B cell (primary cell): ENCODE results near the gene FBXO15. TPM values are rescaled to one million over a fixed set of nuclear protein-coding genes. Genes with fewer than 3 reads are reported as not detected.

Experiments
- ATAC-seq: fragments of 200-7000 bp; cut with Tn5 transposase; one replicate; pipeline ENCODE4 v1.10.0; 2021; ENCODE audit warnings: low read depth, mild to moderate bottlenecking, moderate number of reproducible peaks, moderate library complexity
- CTCF ChIA-PET: fragments of 350-600 bp; sonication (Branson Sonifier 250); formaldehyde crosslinking; loops from one replicate; lab custom pipeline; 2021; ENCODE audit warnings: antibody characterized with exemption, inconsistent platforms; lab: Charles Lee
- POLR2A ChIA-PET: fragments of 350-600 bp; sonication (Branson Sonifier 250); formaldehyde crosslinking; loops from one replicate; lab custom pipeline; 2021; ENCODE audit warnings: antibody characterized with exemption; lab: Charles Lee
- DNase-seq: peaks from one replicate; pipeline ENCODE4 v3.0.0; 2013
- H2AFZ ChIP-seq: 2 replicates; pipeline ENCODE4 v1.6.1; 2012; ENCODE audit warnings: mild to moderate bottlenecking, low read depth, low read length; ENCODE audit not compliant: insufficient read depth, poor library complexity, severe bottlenecking
- H3K27ac ChIP-seq, 2 donors: 1 replicate in 1 of 2; 2 replicates in 1 of 2; pipeline ENCODE4 v1.5.1; 2012 to 2013; ENCODE audit warnings: low read length in 2 of 2, mild to moderate bottlenecking in 2 of 2, moderate library complexity in 1 of 2
- H3K27me3 ChIP-seq, 4 experiments: fragments of 200-600 bp in 1 of 4; sonication (generic) in 1 of 4; replicated peaks in 1 of 4; 1 replicate in 2 of 4; 2 replicates in 2 of 4; pipeline versions ENCODE4 v1.6.1 to v1.7.0; 2013 to 2016; ENCODE audit warnings: low read length in 3 of 4, mild to moderate bottlenecking in 2 of 4, mixed read lengths in 1 of 4, moderate library complexity in 1 of 4; ENCODE audit not compliant: insufficient read depth in 4 of 4, control insufficient read depth in 3 of 4; ENCODE audit errors: control extremely low read depth in 1 of 4
- H3K36me3 ChIP-seq, 2 experiments: replicated peaks in 1 of 2; 1 replicate in 1 of 2; 2 replicates in 1 of 2; pipeline versions ENCODE4 v1.6.1 to v1.7.1; 2013; ENCODE audit warnings: low read length in 1 of 2; ENCODE audit not compliant: insufficient read depth in 2 of 2, control insufficient read depth in 1 of 2; ENCODE audit errors: control extremely low read depth in 1 of 2, extremely low read depth in 1 of 2
- H3K4me1 ChIP-seq, 2 donors: fragments of 200-600 bp in 1 of 2; sonication (generic) in 1 of 2; 1 replicate in 1 of 2; 2 replicates in 1 of 2; pipeline versions ENCODE4 v1.5.1 to v1.6.1; 2013 to 2017; ENCODE audit warnings: low read length in 2 of 2; ENCODE audit not compliant: control insufficient read depth in 2 of 2, insufficient read depth in 2 of 2
- H3K4me2 ChIP-seq: replicated peaks from 2 replicates; pipeline ENCODE3; 2012; ENCODE audit warnings: mild to moderate bottlenecking, low read depth, low read length; ENCODE audit not compliant: poor library complexity, severe bottlenecking
- H3K4me3 ChIP-seq, 5 experiments: fragments of 200-600 bp in 1 of 5; sonication (generic) in 1 of 5; 1 replicate in 3 of 5; 2 replicates in 2 of 5; pipeline versions ENCODE4 v1.5.1 to v1.7.0; 2011 to 2016; ENCODE audit warnings: low read length in 4 of 5, mild to moderate bottlenecking in 4 of 5, low read depth in 2 of 5, control low read depth in 1 of 5, moderate library complexity in 1 of 5; ENCODE audit not compliant: insufficient read depth in 1 of 5; ENCODE audit errors: control extremely low read depth in 1 of 5, extremely low read depth in 1 of 5
- H3K79me2 ChIP-seq: fragments of 200-600 bp; sonication (generic); one replicate; pipeline ENCODE4 v1.6.0; 2016; ENCODE audit warnings: low read length; ENCODE audit not compliant: control insufficient read depth, insufficient read depth
- H3K9ac ChIP-seq: fragments of 200-600 bp; sonication (generic); 2 replicates; pipeline ENCODE4 v1.6.1; 2017; ENCODE audit warnings: mild to moderate bottlenecking, low read length, moderate library complexity
- H3K9me3 ChIP-seq, 3 donors: one replicate each; pipeline versions ENCODE4 v1.6.1 to v1.7.1; 2013; ENCODE audit warnings: low read length in 2 of 3; ENCODE audit not compliant: control insufficient read depth in 2 of 3, insufficient read depth in 1 of 3; ENCODE audit errors: control extremely low read depth in 1 of 3
- H4K20me1 ChIP-seq: 2 replicates; pipeline ENCODE4 v1.6.0; 2012; ENCODE audit warnings: mild to moderate bottlenecking, low read length; ENCODE audit not compliant: insufficient read depth, control insufficient read depth, poor library complexity, severe bottlenecking
- H3K27ac Mint-ChIP-seq: one replicate; pipeline ENCODE4 v1.8.0; 2021; ENCODE audit warnings: mixed read lengths
- H3K27me3 Mint-ChIP-seq: one replicate; pipeline ENCODE4 v1.8.0; 2021; ENCODE audit warnings: mixed read lengths
- H3K4me1 Mint-ChIP-seq: one replicate; pipeline ENCODE4 v1.8.0; 2021; ENCODE audit warnings: mixed read lengths
- H3K4me3 Mint-ChIP-seq: one replicate; pipeline ENCODE4 v1.8.0; 2021; ENCODE audit warnings: mixed read lengths
- H3K9me3 Mint-ChIP-seq: one replicate; pipeline ENCODE4 v1.8.0; 2022; ENCODE audit warnings: mixed read lengths; ENCODE audit not compliant: insufficient read depth
- EZH2 ChIP-seq: IDR thresholded peaks from 2 replicates; pipeline ENCODE4 v1.6.1; 2012; ENCODE audit warnings: borderline replicate concordance, low read depth, mild to moderate bottlenecking, moderate library complexity, low read length; ENCODE audit not compliant: insufficient read depth, poor library complexity, severe bottlenecking
- WGBS: methylation state at CpG from one replicate; pipeline ENCODE4 v1.1.5; 2013; ENCODE audit warnings: missing lambda C conversion rate; ENCODE audit not compliant: insufficient coverage; 5-methylcytosine and 5-hydroxymethylcytosine counted together
- intact Hi-C: fragments of 100-400 bp; cut with micrococcal nuclease; formaldehyde crosslinking; loops from one replicate; pipeline ENCODE4 v1.10.0; 2022
- polyA plus RNA-seq: library from polyadenylated mRNA; depleted of rRNA; stranded (reverse); fragments of >200 nt; gene quantifications from 2 replicates; pipeline ENCODE4 v1.2.3, GENCODE V29; 2012
- total RNA-seq, 2 donors: library from RNA; stranded (reverse); fragments of 120-200 nt in 1 of 2; gene quantifications; 1 replicate in 1 of 2; 2 replicates in 1 of 2; pipeline versions ENCODE4 v1.2.3 to v1.2.4, GENCODE V29; 2013 to 2022
- TF ChIP-seq, protein P1 (sequence below): fragments of 200-600 bp; IDR thresholded peaks from one replicate; pipeline ENCODE4 v1.8.0; 2022; ENCODE audit warnings: antibody characterized with exemption, mild to moderate bottlenecking

FBXO15 gene
- total and polyA plus RNA-seq, 2 donors (not counting 1 experiment from before 2014, with no cell fraction given) = 1.6 to 4.1 TPM

DNA sequence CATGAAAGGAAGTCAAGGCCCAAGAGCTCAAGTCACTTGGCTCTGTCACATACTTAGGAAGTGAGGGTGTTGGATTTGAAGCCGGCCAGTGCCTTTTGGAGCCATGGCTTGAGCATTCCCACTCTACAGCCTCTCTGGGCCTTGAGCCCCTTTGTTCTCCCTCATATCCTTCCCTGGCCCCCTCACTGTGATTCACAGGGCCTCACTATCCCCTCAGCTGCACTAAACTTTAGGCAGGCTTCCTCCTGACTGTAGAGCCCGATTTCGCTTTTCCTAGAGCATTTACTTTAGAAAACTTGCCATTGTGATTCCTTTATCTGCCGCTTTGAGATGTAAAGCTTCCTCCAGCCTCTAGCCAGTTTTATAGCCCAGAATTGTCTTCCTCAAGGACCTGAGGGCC is 107.6 kb downstream of the FBXO15 start:
- Histone ChIP-seq H3K79me2 (no peaks in the 10 kb centered on the region), H3K4me3 (no peak overlapping the region), H2AFZ (no peak overlapping the region), H3K9me3 (peaks cover 0 to 5% (median 0%) of the 10 kb centered on the region in 3 donors), H3K4me1 (peaks cover 18% of the 10 kb centered on the region in 2 donors), H3K27me3 (no peaks in the 10 kb centered on the region), H3K27ac (no peak overlapping the region), H3K4me2 (no peak overlapping the region), H3K9ac (no peak overlapping the region), H3K36me3 (no peaks in the 10 kb centered on the region), H4K20me1 (no peaks in the 10 kb centered on the region)
- WGBS = 92% methylated on average over 3 of the region's 4 CpGs
- no peak overlapping the region for H3K27ac Mint-ChIP-seq
- H3K4me1 Mint-ChIP-seq = peaks cover 20% of the 10 kb centered on the region
- H3K4me3 Mint-ChIP-seq = no peak overlapping the region
- intact Hi-C loops = loop anchor here (1.0 kb wide), 4 partner anchors 42 to 302 kb away; no protein-coding TSS in a partner anchor
- no peaks in the 10 kb centered on the region for H3K27me3 Mint-ChIP-seq
- POLR2A ChIA-PET = no interaction called here
- H3K9me3 Mint-ChIP-seq = peaks cover 2% of the 10 kb centered on the region
- no peak for ATAC-seq
- no peak for DNase-seq
- CTCF ChIA-PET = interaction anchor here (0.6 to 2.6 kb wide), 9 partner anchors 10 to 302 kb away, joined by 3 to 17 read pairs (median 3); no protein-coding TSS in a partner anchor
- TF ChIP-seq EZH2 = no peak
- TF ChIP-seq, protein P1, sequence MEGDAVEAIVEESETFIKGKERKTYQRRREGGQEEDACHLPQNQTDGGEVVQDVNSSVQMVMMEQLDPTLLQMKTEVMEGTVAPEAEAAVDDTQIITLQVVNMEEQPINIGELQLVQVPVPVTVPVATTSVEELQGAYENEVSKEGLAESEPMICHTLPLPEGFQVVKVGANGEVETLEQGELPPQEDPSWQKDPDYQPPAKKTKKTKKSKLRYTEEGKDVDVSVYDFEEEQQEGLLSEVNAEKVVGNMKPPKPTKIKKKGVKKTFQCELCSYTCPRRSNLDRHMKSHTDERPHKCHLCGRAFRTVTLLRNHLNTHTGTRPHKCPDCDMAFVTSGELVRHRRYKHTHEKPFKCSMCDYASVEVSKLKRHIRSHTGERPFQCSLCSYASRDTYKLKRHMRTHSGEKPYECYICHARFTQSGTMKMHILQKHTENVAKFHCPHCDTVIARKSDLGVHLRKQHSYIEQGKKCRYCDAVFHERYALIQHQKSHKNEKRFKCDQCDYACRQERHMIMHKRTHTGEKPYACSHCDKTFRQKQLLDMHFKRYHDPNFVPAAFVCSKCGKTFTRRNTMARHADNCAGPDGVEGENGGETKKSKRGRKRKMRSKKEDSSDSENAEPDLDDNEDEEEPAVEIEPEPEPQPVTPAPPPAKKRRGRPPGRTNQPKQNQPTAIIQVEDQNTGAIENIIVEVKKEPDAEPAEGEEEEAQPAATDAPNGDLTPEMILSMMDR = no peak

DNA sequence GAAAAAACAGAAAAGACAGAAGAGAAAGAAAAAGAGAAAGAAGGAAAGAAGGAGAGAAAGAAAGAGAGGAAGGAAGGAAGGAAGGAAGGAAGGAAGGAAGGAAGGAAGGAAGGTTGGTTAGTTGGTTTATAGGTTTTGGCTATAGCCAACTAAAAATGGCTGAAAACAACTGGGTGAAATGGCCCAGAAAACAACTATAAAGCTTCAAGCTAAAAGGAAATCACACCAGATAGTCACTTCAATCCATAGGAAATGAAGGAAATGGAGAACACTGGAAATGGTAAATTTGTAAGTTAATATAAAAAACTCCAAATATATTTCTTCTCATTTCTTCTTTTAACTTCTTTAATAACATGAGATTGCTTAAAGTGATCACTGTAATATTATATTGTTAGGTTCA is 118.5 kb downstream of the FBXO15 start:
- Histone ChIP-seq H3K79me2 (no peaks in the 10 kb centered on the region), H3K4me2 (no peak overlapping the region), H3K4me1 (no peaks in the 10 kb centered on the region), H2AFZ (no peak overlapping the region), H3K4me3 (no peak overlapping the region), H3K36me3 (no peaks in the 10 kb centered on the region), H4K20me1 (no peaks in the 10 kb centered on the region), H3K27me3 (no peaks in the 10 kb centered on the region), H3K27ac (no peak overlapping the region), H3K9ac (no peak overlapping the region), H3K9me3 (peaks cover 0 to 1% (median 0%) of the 10 kb centered on the region in 3 donors)
- no peak overlapping the region for H3K4me3 Mint-ChIP-seq
- ChIA-PET POLR2A (no interaction called here), CTCF (no interaction called here)
- peaks cover under 1% of the 10 kb centered on the region for H3K9me3 Mint-ChIP-seq
- no peaks in the 10 kb centered on the region for H3K4me1 Mint-ChIP-seq
- no peak overlapping the region for H3K27ac Mint-ChIP-seq
- no peak for ATAC-seq
- H3K27me3 Mint-ChIP-seq = peaks cover 8% of the 10 kb centered on the region
- no peak for DNase-seq
- intact Hi-C loops = no loop called here
- TF ChIP-seq, protein P1 = peak; percentile 13
- no peak for TF ChIP-seq EZH2

Other genes starting within 250 kb of the FBXO15 start
- gene TIMM21, start 689 bp upstream of the FBXO15 start, total RNA-seq = 24.3 and 25.0 TPM in 2 replicates
- 22.9 and 28.5 TPM in 2 replicates for gene TIMM21, start 689 bp upstream of the FBXO15 start, polyA plus RNA-seq
- 46.4 and 46.9 TPM in 2 replicates for gene CYB5A, start 144.1 kb upstream of the FBXO15 start, total RNA-seq
- 76.0 and 217 TPM in 2 replicates for gene CYB5A, start 144.1 kb upstream of the FBXO15 start, polyA plus RNA-seq
- gene C18orf63, start 168.0 kb upstream of the FBXO15 start, total RNA-seq = not detected in 2 replicates
- not detected in 2 replicates for gene C18orf63, start 168.0 kb upstream of the FBXO15 start, polyA plus RNA-seq